Stomach (tissue), 9 donors: ENCODE data around the gene FMO5. TPM values are rescaled to one million over a fixed set of nuclear protein-coding genes. Genes with fewer than 3 reads are reported as not detected.

Experiments used
- DNase-seq, 2 donors: peaks; one replicate each; pipeline versions ENCODE4 v3.0.0 to v3.0.0-alpha.2; 2013 to 2019
- H3K27ac ChIP-seq, 5 donors: fragments of 200-600 bp in 4 of 5; sonication (generic) in 4 of 5; one replicate each; pipeline ENCODE4 v1.5.1; 2013 to 2019; ENCODE audit warnings: mild to moderate bottlenecking in 1 of 5, moderate library complexity in 1 of 5
- H3K27me3 ChIP-seq, 3 donors: fragments of 200-600 bp; sonication (generic); one replicate each; pipeline ENCODE4 v1.5.1; 2017 to 2019; ENCODE audit warnings: mixed run types in 1 of 3
- H3K36me3 ChIP-seq, 4 donors: fragments of 200-600 bp; sonication (generic); 1 replicate in 3 of 4; 2 replicates in 1 of 4; pipeline ENCODE4 v1.5.1; 2016 to 2019
- H3K4me1 ChIP-seq, 4 donors: fragments of 200-600 bp; sonication (generic); one replicate each; pipeline ENCODE4 v1.5.1; 2016 to 2019
- H3K4me3 ChIP-seq, 4 donors: fragments of 200-600 bp; sonication (generic) in 3 of 4; one replicate each; pipeline ENCODE4 v1.5.1; 2016 to 2019; ENCODE audit warnings: mild to moderate bottlenecking in 1 of 4
- H3K9me3 ChIP-seq, 4 donors: fragments of 200-600 bp; sonication (generic); one replicate each; pipeline ENCODE4 v1.5.1; 2016 to 2019
- EP300 ChIP-seq: sonication (generic); formaldehyde crosslinking; IDR thresholded peaks from one replicate; pipeline ENCODE4 v1.6.1; 2017; ENCODE audit warnings: antibody characterized with exemption
- POLR2A ChIP-seq, 4 donors: fragments of 450-650 bp; IDR thresholded peaks; one replicate each; pipeline ENCODE4 v1.6.1; 2016; ENCODE audit warnings: antibody characterized with exemption in 4 of 4, control low read depth in 2 of 4, mild to moderate bottlenecking in 1 of 4, moderate library complexity in 1 of 4
- POLR2AphosphoS5 ChIP-seq, 3 donors: sonication (generic); formaldehyde crosslinking; IDR thresholded peaks; one replicate each; pipeline ENCODE4 v1.6.1; 2016; ENCODE audit warnings: antibody characterized with exemption in 3 of 3
- WGBS, 5 donors: extraction: QIAGEN DNeasy Blood & Tissue Kit in 3 of 5; methylation state at CpG; one replicate each; pipeline versions ENCODE4 v1.1.5 to v1.1.7; 2013 to 2018; 5-methylcytosine and 5-hydroxymethylcytosine counted together
- intact Hi-C: fragments of 100-400 bp; cut with DNase I; formaldehyde crosslinking; loops from one replicate; pipeline ENCODE4 v1.15.1; 2023; ENCODE audit warnings: low total_unique reads
- polyA plus RNA-seq, 3 donors: library from polyadenylated mRNA; stranded (reverse); fragments of 200-250 nt; gene quantifications; one replicate each; pipeline ENCODE4 v1.2.3, GENCODE V29; 2013
- total RNA-seq, 5 donors: library from RNA; depleted of rRNA; stranded (reverse); fragments of >200 nt; gene quantifications; one replicate each; pipeline versions ENCODE4 v1.1.0 to v1.2.3, GENCODE V29; 2014 to 2016
- TF ChIP-seq, protein P1 (sequence below), 7 experiments: fragments of 450-650 bp in 4 of 7; fragments of 200-600 bp in 3 of 7; sonication (generic) in 3 of 7; IDR thresholded peaks; one replicate each; pipeline ENCODE4 v1.5.1; 2016 to 2019; ENCODE audit warnings: antibody characterized with exemption in 7 of 7, control low read depth in 2 of 7, mild to moderate bottlenecking in 1 of 7
- donor health status: healthy with polysubstance abuse.
- donor health status: Bipolar disorder and iron deficiency.
- donor health status: healthy.

The FMO5 gene
- total and polyA plus RNA-seq, 8 donors: 11.3 to 201 (median 83.6) TPM

DNA sequence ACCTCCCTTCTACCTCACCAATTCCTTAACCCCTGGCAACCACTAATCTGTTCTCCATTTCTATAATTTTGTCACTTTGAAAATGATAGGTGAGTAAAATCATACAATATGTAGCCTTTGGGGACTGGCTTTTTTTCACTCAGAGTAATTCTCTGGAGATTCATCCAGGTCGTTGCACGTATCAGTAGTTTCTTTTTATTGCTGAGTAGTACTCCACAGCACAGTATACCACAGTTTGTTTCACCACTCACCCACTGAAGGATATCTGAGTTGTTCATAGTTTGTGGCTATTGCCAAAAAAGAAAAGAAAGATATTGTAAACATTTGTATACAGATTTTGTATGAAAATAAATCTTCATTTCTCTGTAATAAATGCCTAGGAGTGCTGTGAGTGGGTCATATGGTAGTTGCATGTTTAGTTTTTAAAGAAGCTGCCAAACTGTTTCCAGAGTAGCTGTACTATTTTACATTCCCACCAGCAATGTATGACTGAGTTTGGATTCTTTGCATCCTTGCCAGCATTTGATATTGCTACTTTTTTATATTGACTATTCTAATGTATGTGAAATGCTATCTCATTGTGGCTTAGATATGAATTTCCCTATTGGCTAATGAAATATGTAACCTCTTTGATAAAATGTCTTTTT is 21.0 kb upstream of the FMO5 start:
- Histone ChIP-seq H3K36me3 (no peaks in the 10 kb centered on the region), H3K9me3 (no peaks in the 10 kb centered on the region), H3K27ac (no peak overlapping the region), H3K27me3 (no peaks in the 10 kb centered on the region), H3K4me1 (peaks cover 12 to 49% (median 27%) of the 10 kb centered on the region in 4 donors), H3K4me3 (no peak overlapping the region)
- no peak for DNase-seq
- intact Hi-C loops: no loop called here
- WGBS, 5 donors: 72 to 94% (median 90%) methylated on average over 2 of the region's 2 CpGs
- TF ChIP-seq POLR2A (IDR thresholded peaks at IDR 0.05) (no peak), EP300 (no peak), POLR2AphosphoS5 (IDR thresholded peaks at IDR 0.05) (no peak)
- TF ChIP-seq, protein P1, sequence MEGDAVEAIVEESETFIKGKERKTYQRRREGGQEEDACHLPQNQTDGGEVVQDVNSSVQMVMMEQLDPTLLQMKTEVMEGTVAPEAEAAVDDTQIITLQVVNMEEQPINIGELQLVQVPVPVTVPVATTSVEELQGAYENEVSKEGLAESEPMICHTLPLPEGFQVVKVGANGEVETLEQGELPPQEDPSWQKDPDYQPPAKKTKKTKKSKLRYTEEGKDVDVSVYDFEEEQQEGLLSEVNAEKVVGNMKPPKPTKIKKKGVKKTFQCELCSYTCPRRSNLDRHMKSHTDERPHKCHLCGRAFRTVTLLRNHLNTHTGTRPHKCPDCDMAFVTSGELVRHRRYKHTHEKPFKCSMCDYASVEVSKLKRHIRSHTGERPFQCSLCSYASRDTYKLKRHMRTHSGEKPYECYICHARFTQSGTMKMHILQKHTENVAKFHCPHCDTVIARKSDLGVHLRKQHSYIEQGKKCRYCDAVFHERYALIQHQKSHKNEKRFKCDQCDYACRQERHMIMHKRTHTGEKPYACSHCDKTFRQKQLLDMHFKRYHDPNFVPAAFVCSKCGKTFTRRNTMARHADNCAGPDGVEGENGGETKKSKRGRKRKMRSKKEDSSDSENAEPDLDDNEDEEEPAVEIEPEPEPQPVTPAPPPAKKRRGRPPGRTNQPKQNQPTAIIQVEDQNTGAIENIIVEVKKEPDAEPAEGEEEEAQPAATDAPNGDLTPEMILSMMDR (IDR thresholded peaks at IDR 0.05): no peak

DNA sequence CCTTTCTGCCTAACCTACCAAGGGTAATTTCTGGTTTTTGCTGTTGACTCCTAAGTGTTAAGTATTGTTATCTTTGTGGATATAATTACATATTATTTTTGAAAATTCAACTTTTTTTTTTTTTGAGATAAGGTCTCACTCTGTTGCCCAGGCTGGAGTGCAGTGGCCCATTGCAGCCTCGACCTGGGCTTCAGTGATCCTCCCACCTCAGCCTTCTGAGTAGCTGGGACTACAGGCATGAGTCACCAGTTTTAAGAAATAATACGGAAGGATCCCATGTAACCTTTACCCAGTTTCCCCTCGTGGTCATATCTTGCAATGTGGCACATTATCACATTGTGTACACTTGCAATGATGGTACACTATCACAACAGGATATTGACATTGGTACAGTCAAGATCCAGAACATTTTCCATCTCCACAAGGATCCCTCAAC is 20.5 kb upstream of the FMO5 start:
- intact Hi-C loops: no loop called here
- WGBS, 5 donors: 37 to 69% (median 52%) methylated on average over 3 of the region's 3 CpGs

GRCh38 chr1:147245129-147245528 is 20.0 kb upstream of the FMO5 start:
- 91 to 97% (median 93%) methylated on average over 6 of the region's 6 CpGs for whole genome bisulfite sequencing, 5 donors
- no peaks in the 10 kb centered on the region for H3K9me3 ChIP-seq
- intact Hi-C loops: no loop called here
- H3K27ac ChIP-seq: no peak overlapping the region
- DNase-seq: no peak
- H3K36me3 ChIP-seq: no peaks in the 10 kb centered on the region
- no peaks in the 10 kb centered on the region for H3K27me3 ChIP-seq
- TF ChIP-seq EP300: no peak
- no peak for TF ChIP-seq POLR2A (IDR thresholded peaks at IDR 0.05)
- no peak for TF ChIP-seq POLR2AphosphoS5 (IDR thresholded peaks at IDR 0.05)
- TF ChIP-seq, protein P1 (IDR thresholded peaks at IDR 0.05): no peak
- H3K4me1 ChIP-seq: peaks cover 12 to 49% (median 27%) of the 10 kb centered on the region in 4 donors
- H3K4me3 ChIP-seq: no peak overlapping the region

More for the DNA sequence above, 20.5 kb upstream of the FMO5 start:
- no peaks in the 10 kb centered on the region for H3K36me3 ChIP-seq
- no peak for DNase-seq
- H3K4me3 ChIP-seq: no peak overlapping the region
- peaks cover 12 to 49% (median 27%) of the 10 kb centered on the region in 4 donors for H3K4me1 ChIP-seq
- no peak for TF ChIP-seq EP300
- TF ChIP-seq POLR2AphosphoS5 (IDR thresholded peaks at IDR 0.05): no peak
- TF ChIP-seq, protein P1 (IDR thresholded peaks at IDR 0.05): no peak
- no peak for TF ChIP-seq POLR2A (IDR thresholded peaks at IDR 0.05)
- no peaks in the 10 kb centered on the region for H3K27me3 ChIP-seq
- H3K9me3 ChIP-seq: no peaks in the 10 kb centered on the region
- H3K27ac ChIP-seq: no peak overlapping the region

DNA sequence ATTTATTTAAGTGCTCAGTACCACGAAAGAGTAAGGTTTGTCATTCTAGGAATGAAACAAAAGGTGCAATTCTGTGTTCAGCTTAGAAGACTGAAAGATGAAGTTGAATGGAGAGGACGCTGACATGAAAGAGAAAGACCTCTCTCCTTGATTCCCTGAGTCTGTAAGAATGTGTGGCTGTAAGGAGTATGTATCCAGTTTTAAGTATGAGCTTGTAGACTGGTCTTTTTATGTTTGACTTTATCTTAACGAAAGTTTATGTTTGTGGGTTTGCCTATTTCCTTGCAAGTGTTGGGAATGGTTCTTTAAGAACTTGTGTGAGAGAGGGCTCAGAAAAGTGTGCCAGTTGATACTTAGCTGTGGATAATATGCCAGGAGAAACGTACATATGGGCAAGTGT is 18.7 kb upstream of the FMO5 start:
- H3K4me1 ChIP-seq: peaks cover 12 to 60% (median 28%) of the 10 kb centered on the region in 4 donors
- 6 to 15% (median 10%) methylated on average over 4 of the region's 4 CpGs for WGBS, 5 donors
- no peaks in the 10 kb centered on the region for H3K36me3 ChIP-seq
- H3K27me3 ChIP-seq: no peaks in the 10 kb centered on the region
- DNase-seq: no peak
- peak overlapping the region in 3 of 5 donors; percentile 95 to 98 (median 95) for H3K27ac ChIP-seq
- H3K9me3 ChIP-seq: no peaks in the 10 kb centered on the region
- H3K4me3 ChIP-seq: peak overlapping the region; percentile 89 to 99 (median 96)
- intact Hi-C loops: no loop called here
- TF ChIP-seq POLR2A (IDR thresholded peaks at IDR 0.05) (no peak), POLR2AphosphoS5 (IDR thresholded peaks at IDR 0.05) (no peak), EP300 (no peak)
- TF ChIP-seq, protein P1 (IDR thresholded peaks at IDR 0.05): no peak
